Hepatocyte (in vitro differentiated cells): ENCODE data around the gene ANKRD45. TPM values are rescaled to one million over a fixed set of nuclear protein-coding genes. Genes with fewer than 3 reads are reported as not detected.
"Not testable (repeated sequence)": the region's sequence is repeated elsewhere in the genome, so short reads cannot be mapped to it uniquely, and the experiment has no call there.

Source experiments
- DNase-seq: peaks from one replicate; pipeline ENCODE4 v3.0.0-alpha.2; 2016; ENCODE audit warnings: low spot score
- H2AFZ ChIP-seq: fragments of 200-600 bp; sonication (generic); 2 replicates; pipeline ENCODE4 v1.6.0; 2016; ENCODE audit warnings: antibody characterized with exemption, mild to moderate bottlenecking
- H3K27ac ChIP-seq: fragments of 200-600 bp; sonication (generic); 2 replicates; pipeline ENCODE4 v1.5.1; 2016; ENCODE audit warnings: mild to moderate bottlenecking
- H3K27me3 ChIP-seq: fragments of 200-600 bp; sonication (generic); 2 replicates; pipeline ENCODE4 v1.6.1; 2016
- H3K36me3 ChIP-seq: fragments of 200-600 bp; sonication (generic); replicated peaks from 2 replicates; pipeline ENCODE4 v1.5.1; 2016; ENCODE audit warnings: low read depth; ENCODE audit not compliant: insufficient read depth
- H3K4me1 ChIP-seq: fragments of 200-600 bp; sonication (generic); 2 replicates; pipeline ENCODE4 v1.5.1; 2016; ENCODE audit warnings: mild to moderate bottlenecking, moderate library complexity; ENCODE audit not compliant: insufficient read depth
- H3K4me2 ChIP-seq: fragments of 200-600 bp; sonication (generic); 2 replicates; pipeline ENCODE4 v1.6.0; 2016
- H3K4me3 ChIP-seq: fragments of 200-600 bp; sonication (generic); 2 replicates; pipeline ENCODE4 v1.5.1; 2016; ENCODE audit warnings: mild to moderate bottlenecking
- H3K79me2 ChIP-seq: fragments of 200-600 bp; sonication (generic); 2 replicates; pipeline ENCODE4 v1.6.0; 2017; ENCODE audit warnings: mild to moderate bottlenecking
- H3K9me2 ChIP-seq: fragments of 200-600 bp; sonication (generic); replicated peaks from 2 replicates; pipeline ENCODE4 v1.6.0; 2017; ENCODE audit warnings: mild to moderate bottlenecking; ENCODE audit not compliant: insufficient read depth
- H3K9me3 ChIP-seq: fragments of 200-600 bp; sonication (generic); 2 replicates; pipeline ENCODE4 v1.5.1; 2016; ENCODE audit warnings: low read depth, mild to moderate bottlenecking
- H4K20me1 ChIP-seq: fragments of 200-600 bp; sonication (generic); 2 replicates; pipeline ENCODE4 v1.6.0; 2016; ENCODE audit warnings: mild to moderate bottlenecking; ENCODE audit not compliant: insufficient read depth, poor library complexity, severe bottlenecking
- EZH2 ChIP-seq: fragments of 200-600 bp; sonication (generic); IDR thresholded peaks from 2 replicates; pipeline ENCODE4 v1.6.1; 2016; ENCODE audit warnings: antibody characterized with exemption, mild to moderate bottlenecking, borderline replicate concordance
- EZH2phosphoT487 ChIP-seq: fragments of 200-600 bp; sonication (generic); IDR thresholded peaks from one replicate; pipeline ENCODE4 v1.6.1; 2018; ENCODE audit warnings: antibody characterized with exemption, mild to moderate bottlenecking, low read depth, moderate library complexity; ENCODE audit not compliant: unreplicated experiment, severe bottlenecking
- WGBS: methylation state at CpG from one replicate; pipeline ENCODE4 v1.1.6; 2016; ENCODE audit warnings: low lambda C conversion rate; ENCODE audit errors: missing lambda C conversion rate; 5-methylcytosine and 5-hydroxymethylcytosine counted together
- polyA plus RNA-seq: library from polyadenylated mRNA; unstranded; fragments of >200 nt; fragmentation: Nextera tagmentation; extraction: Ambion mirVana; gene quantifications from 2 replicates; pipeline ENCODE4 v1.2.1, GENCODE V29; 2016
- total RNA-seq: library from RNA; depleted of rRNA; stranded (reverse); fragments of >200 nt; gene quantifications from 2 replicates; pipeline ENCODE4 v1.2.3, GENCODE V29; 2014
- TF ChIP-seq, protein P1 (sequence below): fragments of 200-600 bp; sonication (generic); IDR thresholded peaks from 2 replicates; pipeline ENCODE4 v1.5.1; 2016; ENCODE audit warnings: antibody characterized with exemption, mild to moderate bottlenecking; ENCODE audit not compliant: poor library complexity

The ANKRD45 gene
- total and polyA plus RNA-seq, 2 experiments from 2014 or later: 0.10 to 1.0 TPM

DNA sequence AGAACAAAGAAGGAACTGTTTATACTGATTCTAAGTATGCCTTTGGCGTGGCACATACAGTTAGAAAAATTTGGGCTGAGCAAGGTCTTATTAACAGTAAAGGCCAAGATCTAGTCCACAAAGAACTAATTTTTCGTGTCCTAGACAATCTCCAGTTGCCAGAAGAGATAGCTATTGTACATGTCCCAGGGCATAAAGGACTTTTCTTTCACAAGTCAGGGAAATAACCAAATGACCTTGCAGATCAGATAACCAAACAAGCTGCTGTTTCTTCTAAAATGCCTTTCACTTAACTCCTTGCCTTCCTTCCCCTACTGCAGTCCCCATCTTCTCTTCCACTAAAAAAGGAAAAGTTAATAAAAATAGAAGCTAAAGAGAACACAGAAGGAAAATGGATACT, 30.5 kb downstream of the ANKRD45 start:
- Histone ChIP-seq H3K4me2 (peak overlapping the region; percentile 64), H3K4me3 (no peak overlapping the region), H2AFZ (no peak overlapping the region), H3K27me3 (no peaks in the 10 kb centered on the region), H3K9me3 (no peaks in the 10 kb centered on the region), H3K4me1 (no peaks in the 10 kb centered on the region), H3K36me3 (no peaks in the 10 kb centered on the region), H3K9me2 (no peaks in the 10 kb centered on the region), H3K27ac (peak overlapping the region; percentile 79), H3K79me2 (peaks cover 8% of the 10 kb centered on the region), H4K20me1 (no peaks in the 10 kb centered on the region)
- no peak for DNase-seq
- WGBS: 30% methylated on average over 2 of the region's 2 CpGs
- TF ChIP-seq, protein P1, sequence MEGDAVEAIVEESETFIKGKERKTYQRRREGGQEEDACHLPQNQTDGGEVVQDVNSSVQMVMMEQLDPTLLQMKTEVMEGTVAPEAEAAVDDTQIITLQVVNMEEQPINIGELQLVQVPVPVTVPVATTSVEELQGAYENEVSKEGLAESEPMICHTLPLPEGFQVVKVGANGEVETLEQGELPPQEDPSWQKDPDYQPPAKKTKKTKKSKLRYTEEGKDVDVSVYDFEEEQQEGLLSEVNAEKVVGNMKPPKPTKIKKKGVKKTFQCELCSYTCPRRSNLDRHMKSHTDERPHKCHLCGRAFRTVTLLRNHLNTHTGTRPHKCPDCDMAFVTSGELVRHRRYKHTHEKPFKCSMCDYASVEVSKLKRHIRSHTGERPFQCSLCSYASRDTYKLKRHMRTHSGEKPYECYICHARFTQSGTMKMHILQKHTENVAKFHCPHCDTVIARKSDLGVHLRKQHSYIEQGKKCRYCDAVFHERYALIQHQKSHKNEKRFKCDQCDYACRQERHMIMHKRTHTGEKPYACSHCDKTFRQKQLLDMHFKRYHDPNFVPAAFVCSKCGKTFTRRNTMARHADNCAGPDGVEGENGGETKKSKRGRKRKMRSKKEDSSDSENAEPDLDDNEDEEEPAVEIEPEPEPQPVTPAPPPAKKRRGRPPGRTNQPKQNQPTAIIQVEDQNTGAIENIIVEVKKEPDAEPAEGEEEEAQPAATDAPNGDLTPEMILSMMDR: no peak
- TF ChIP-seq EZH2phosphoT487: no peak
- TF ChIP-seq EZH2: no peak

DNA sequence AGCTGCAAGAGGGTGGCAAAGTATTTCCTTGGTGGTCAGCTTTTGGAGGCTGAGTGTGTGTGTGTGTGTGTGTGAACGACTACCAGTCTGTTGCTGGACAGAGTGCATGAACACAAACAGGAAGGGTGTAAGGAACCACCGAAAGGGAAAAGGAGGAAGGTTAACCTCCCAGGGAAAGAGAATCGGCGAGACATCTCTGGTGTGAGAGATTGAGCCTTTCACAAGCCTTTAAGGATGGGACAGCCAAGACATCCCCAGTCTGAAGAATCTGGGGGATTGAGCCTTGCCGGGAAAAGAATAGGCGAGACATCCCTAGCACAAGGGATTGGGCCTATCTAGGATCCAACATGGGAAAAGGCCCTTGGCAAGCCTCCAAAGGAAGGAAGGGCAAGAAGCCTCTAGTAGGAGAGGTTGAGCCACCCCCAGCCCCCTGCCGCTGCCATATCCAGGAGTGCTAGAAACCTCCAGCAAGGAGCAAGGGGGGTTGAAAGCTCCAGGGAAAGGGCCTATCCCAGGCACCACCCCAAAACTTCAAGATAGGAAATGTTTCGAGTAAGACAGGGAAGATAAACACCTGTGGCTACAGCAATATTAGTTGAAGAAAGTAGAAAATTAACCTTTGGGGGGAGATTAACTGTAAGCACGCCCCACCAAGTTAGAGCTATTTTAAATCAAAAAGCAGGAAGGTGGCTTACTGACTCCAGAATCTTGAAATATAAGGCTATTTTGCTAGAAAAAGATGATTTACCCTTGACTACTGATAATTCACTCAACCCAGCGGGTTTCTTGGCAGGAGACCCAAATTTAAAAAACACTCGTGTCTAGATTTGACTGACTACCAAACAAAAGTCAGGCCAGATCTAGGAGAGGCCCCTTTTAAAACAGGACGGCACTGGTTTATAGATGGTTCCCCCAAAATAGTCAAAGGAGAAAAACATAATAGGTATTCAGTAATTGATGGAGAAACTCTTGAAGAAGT, 31.3 kb downstream of the ANKRD45 start:
- H3K27ac ChIP-seq: peak overlapping the region; percentile 79
- 74% methylated on average over 12 of the region's 12 CpGs for WGBS

DNA sequence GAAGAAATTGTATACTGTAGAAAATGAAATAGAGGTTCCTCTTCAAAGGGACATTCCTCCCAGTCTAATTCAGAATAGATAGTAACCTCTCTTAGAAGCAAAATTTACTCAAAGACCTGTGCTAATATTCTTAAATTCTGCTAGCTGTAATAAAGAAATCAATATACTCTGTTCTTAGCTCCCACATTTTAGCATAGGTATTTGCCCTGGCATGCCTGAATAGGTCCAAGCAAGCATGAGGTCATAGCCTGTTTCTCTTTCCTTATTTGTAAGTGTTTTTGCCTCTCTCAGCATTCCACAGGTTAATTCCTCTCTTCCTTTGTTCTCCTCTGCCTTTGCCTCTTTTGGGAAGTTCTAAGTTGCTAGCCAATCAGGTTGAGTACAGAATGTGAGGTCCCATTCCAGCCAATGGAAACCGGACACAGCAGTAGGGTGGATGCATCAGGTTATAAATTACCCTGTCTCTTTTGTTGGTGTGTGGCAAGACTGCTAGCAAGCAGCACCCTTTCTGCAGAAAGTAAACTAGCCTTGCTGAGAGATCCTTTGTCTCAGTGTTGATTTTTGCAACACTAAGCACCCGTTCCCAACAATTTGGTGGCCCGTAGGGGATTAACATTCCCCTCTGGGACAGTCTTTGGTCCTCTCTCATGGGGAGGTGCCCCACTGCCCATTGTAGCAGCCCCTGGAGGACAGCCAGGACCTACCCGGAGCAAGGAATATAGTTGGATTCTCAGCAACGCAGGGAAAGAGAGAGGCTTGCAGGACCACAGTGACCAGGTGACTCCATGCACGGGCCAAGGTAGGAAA, 32.2 kb downstream of the ANKRD45 start:
- H3K9me3 ChIP-seq, H3K79me2 ChIP-seq, H3K36me3 ChIP-seq, H3K27me3 ChIP-seq, H3K4me1 ChIP-seq, H3K9me2 ChIP-seq, H4K20me1 ChIP-seq: not testable (repeated sequence)
- H2AFZ ChIP-seq: peak overlapping the region; percentile 30
- peak; percentile 7 for DNase-seq
- whole genome bisulfite sequencing: 62% methylated on average over 6 of the region's 6 CpGs
- peak overlapping the region; percentile 64 for H3K4me2 ChIP-seq
- peak overlapping the region; percentile 23 for H3K4me3 ChIP-seq
- peak overlapping the region; percentile 79 for H3K27ac ChIP-seq

More for the DNA sequence above, 31.3 kb downstream of the ANKRD45 start:
- peak overlapping the region; percentile 23 for H3K4me3 ChIP-seq
- H4K20me1 ChIP-seq: no peaks in the 10 kb centered on the region
- H2AFZ ChIP-seq: no peak overlapping the region
- H3K9me2 ChIP-seq: no peaks in the 10 kb centered on the region
- no peaks in the 10 kb centered on the region for H3K27me3 ChIP-seq
- DNase-seq: peak; percentile 9
- peaks cover 8% of the 10 kb centered on the region for H3K79me2 ChIP-seq
- no peaks in the 10 kb centered on the region for H3K36me3 ChIP-seq
- TF ChIP-seq EZH2phosphoT487: no peak
- TF ChIP-seq EZH2: no peak
- TF ChIP-seq, protein P1: no peak
- H3K9me3 ChIP-seq: no peaks in the 10 kb centered on the region
- peak overlapping the region; percentile 64 for H3K4me2 ChIP-seq
- H3K4me1 ChIP-seq: no peaks in the 10 kb centered on the region

DNA sequence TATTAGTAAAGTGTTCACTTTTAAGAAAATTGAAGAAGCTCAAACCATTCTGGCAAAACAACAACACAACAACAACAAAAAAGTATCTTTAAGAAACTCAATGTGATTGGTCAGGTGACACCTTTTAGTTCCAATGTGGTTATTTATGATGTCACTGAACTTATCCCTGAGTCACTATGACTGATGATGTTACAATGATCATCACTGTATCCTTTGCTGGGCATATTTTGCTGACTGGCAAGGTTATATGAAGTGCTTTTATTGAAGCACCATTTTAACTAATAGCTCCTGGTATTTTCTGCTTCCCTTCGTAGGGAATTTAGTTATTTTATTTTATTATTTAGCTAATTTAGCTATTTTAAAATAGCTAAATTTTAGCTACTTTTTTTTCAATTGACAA, 34.5 kb downstream of the ANKRD45 start, which contains the start of gene TEX50:
TSS of gene TEX50 (plus strand) at position 223 of the 400 bp plus-strand sequence. CDS start 184 bp downstream, outside the sequence.
- Histone ChIP-seq H3K27ac (no peak within 1 kb of the TSS), H4K20me1 (no peaks in the 10 kb centered on the region), H3K36me3 (no peaks in the 10 kb centered on the region), H3K79me2 (peaks cover 8% of the 10 kb centered on the region), H3K4me2 (no peak within 1 kb of the TSS), H3K4me3 (no peak within 1 kb of the TSS), H3K4me1 (no peaks in the 10 kb centered on the region), H3K9me2 (no peaks in the 10 kb centered on the region), H3K9me3 (no peaks in the 10 kb centered on the region), H2AFZ (no peak within 1 kb of the TSS), H3K27me3 (no peaks in the 10 kb centered on the region)
- no peak for DNase-seq
- no peak for TF ChIP-seq EZH2phosphoT487
- TF ChIP-seq EZH2: no peak
- TF ChIP-seq, protein P1: no peak
- 88% methylated on average over 1 of the region's 1 CpG for WGBS
